Activated T-cell treated with anti-CD3 and anti-CD28 coated beads, Interleukin-2, amount 50 U/mL, for 72 hours (primary cell): Measurements from ENCODE around the gene ZNF488. TPM values are rescaled to one million over a fixed set of nuclear protein-coding genes. Genes with fewer than 3 reads are reported as not detected.

Experiments used
- ATAC-seq, 2 donors: fragments of 150-1000 bp; cut with Tn5 transposase; replicated peaks in 1 of 2; 2 replicates each; pipeline ENCODE4 v1.10.0; 2021; ENCODE audit warnings: moderate library complexity in 2 of 2, mild to moderate bottlenecking in 1 of 2
- DNase-seq, 2 donors: peaks; one replicate each; pipeline ENCODE4 v3.0.0; 2021 to 2022; ENCODE audit warnings: mixed read lengths in 1 of 2
- H3K27ac Mint-ChIP-seq: one replicate; pipeline ENCODE4 v1.8.0; 2022; ENCODE audit warnings: mild to moderate bottlenecking, moderate library complexity, mixed read lengths
- H3K27me3 Mint-ChIP-seq: one replicate; pipeline ENCODE4 v1.8.0; 2022; ENCODE audit warnings: low read depth, mixed read lengths
- H3K36me3 Mint-ChIP-seq, 2 donors: one replicate each; pipeline ENCODE4 v1.8.0; 2022; ENCODE audit warnings: mixed read lengths in 2 of 2, mild to moderate bottlenecking in 1 of 2; ENCODE audit not compliant: insufficient read depth in 2 of 2
- H3K4me1 Mint-ChIP-seq: one replicate; pipeline ENCODE4 v1.8.0; 2022; ENCODE audit warnings: low read depth, mixed read lengths
- H3K4me3 Mint-ChIP-seq, 2 donors: one replicate each; pipeline ENCODE4 v1.8.0; 2022; ENCODE audit warnings: mild to moderate bottlenecking in 2 of 2, mixed read lengths in 2 of 2, moderate library complexity in 2 of 2
- H3K9me3 Mint-ChIP-seq, 2 donors: one replicate each; pipeline ENCODE4 v1.8.0; 2022; ENCODE audit warnings: mixed read lengths in 2 of 2
- total RNA-seq, 2 donors: library from RNA; stranded (reverse); gene quantifications; one replicate each; pipeline ENCODE4 v1.2.3, GENCODE V29; 2022

ZNF488 gene
- total RNA-seq, 2 donors from 2014 or later: 0.36 to 0.46 TPM

GRCh38 chr10:47330366-47330765 is 53.7 kb downstream of the ZNF488 start:
- no peaks in the 10 kb centered on the region for H3K36me3 Mint-ChIP-seq
- DNase-seq: no peak
- no peak overlapping the region for H3K27ac Mint-ChIP-seq
- no peak for ATAC-seq
- peaks cover 2 to 3% of the 10 kb centered on the region in 2 donors for H3K9me3 Mint-ChIP-seq
- no peak overlapping the region for H3K4me3 Mint-ChIP-seq
- peaks cover 5% of the 10 kb centered on the region for H3K27me3 Mint-ChIP-seq
- H3K4me1 Mint-ChIP-seq: no peaks in the 10 kb centered on the region

GRCh38 chr10:47329855-47330254 is 54.2 kb downstream of the ZNF488 start:
- H3K36me3 Mint-ChIP-seq: no peaks in the 10 kb centered on the region
- H3K4me3 Mint-ChIP-seq: no peak overlapping the region
- H3K9me3 Mint-ChIP-seq: peaks cover 2 to 3% of the 10 kb centered on the region in 2 donors
- DNase-seq (no peak), ATAC-seq (no peak)
- H3K27ac Mint-ChIP-seq: no peak overlapping the region
- peaks cover 5% of the 10 kb centered on the region for H3K27me3 Mint-ChIP-seq
- no peaks in the 10 kb centered on the region for H3K4me1 Mint-ChIP-seq

GRCh38 chr10:47326927-47327330 is 57.2 kb downstream of the ZNF488 start:
- ATAC-seq (no peak), DNase-seq (no peak)
- Mint-ChIP-seq H3K9me3 (peaks cover 2 to 3% of the 10 kb centered on the region in 2 donors), H3K27me3 (no peaks in the 10 kb centered on the region), H3K4me3 (no peak overlapping the region), H3K27ac (no peak overlapping the region), H3K4me1 (no peaks in the 10 kb centered on the region), H3K36me3 (no peaks in the 10 kb centered on the region)

- no peak for ATAC-seq
- H3K4me1 Mint-ChIP-seq: no peaks in the 10 kb centered on the region
- no peaks in the 10 kb centered on the region for H3K36me3 Mint-ChIP-seq
- no peak for DNase-seq
- H3K27ac Mint-ChIP-seq: no peak overlapping the region
- no peaks in the 10 kb centered on the region for H3K27me3 Mint-ChIP-seq
- H3K9me3 Mint-ChIP-seq: peaks cover 2 to 3% of the 10 kb centered on the region in 2 donors
- no peak overlapping the region for H3K4me3 Mint-ChIP-seq
Measured at GRCh38 chr10:47326306-47326926, 57.7 kb downstream of the ZNF488 start.

- no peaks in the 10 kb centered on the region for H3K4me1 Mint-ChIP-seq
- no peaks in the 10 kb centered on the region for H3K36me3 Mint-ChIP-seq
- no peak for ATAC-seq
- no peaks in the 10 kb centered on the region for H3K27me3 Mint-ChIP-seq
- peaks cover 2 to 3% of the 10 kb centered on the region in 2 donors for H3K9me3 Mint-ChIP-seq
- H3K4me3 Mint-ChIP-seq: no peak overlapping the region
- no peak overlapping the region for H3K27ac Mint-ChIP-seq
- no peak for DNase-seq
Measured at GRCh38 chr10:47325303-47326291, 58.5 kb downstream of the ZNF488 start.

- H3K36me3 Mint-ChIP-seq: no peaks in the 10 kb centered on the region
- ATAC-seq (no peak), DNase-seq (no peak)
- no peak overlapping the region for H3K4me3 Mint-ChIP-seq
- peaks cover 2 to 3% of the 10 kb centered on the region in 2 donors for H3K9me3 Mint-ChIP-seq
- H3K27ac Mint-ChIP-seq: no peak overlapping the region
- no peaks in the 10 kb centered on the region for H3K4me1 Mint-ChIP-seq
- H3K27me3 Mint-ChIP-seq: no peaks in the 10 kb centered on the region
Measured at GRCh38 chr10:47323636-47324296, 60.3 kb downstream of the ZNF488 start.

GRCh38 chr10:47323087-47323486 is 61.0 kb downstream of the ZNF488 start:
- no peak overlapping the region for H3K27ac Mint-ChIP-seq
- H3K9me3 Mint-ChIP-seq: no peaks in the 10 kb centered on the region
- H3K4me1 Mint-ChIP-seq: no peaks in the 10 kb centered on the region
- H3K27me3 Mint-ChIP-seq: no peaks in the 10 kb centered on the region
- DNase-seq: no peak
- no peaks in the 10 kb centered on the region for H3K36me3 Mint-ChIP-seq
- no peak for ATAC-seq
- H3K4me3 Mint-ChIP-seq: no peak overlapping the region

- DNase-seq (no peak), ATAC-seq (no peak)
- H3K4me3 Mint-ChIP-seq: no peak within 1 kb of the TSS
- no peak within 1 kb of the TSS for H3K27ac Mint-ChIP-seq
- H3K4me1 Mint-ChIP-seq: no peaks in the 10 kb centered on the region
- no peaks in the 10 kb centered on the region for H3K36me3 Mint-ChIP-seq
- no peaks in the 10 kb centered on the region for H3K9me3 Mint-ChIP-seq
- H3K27me3 Mint-ChIP-seq: no peaks in the 10 kb centered on the region
Measured at GRCh38 chr10:47322300-47323061, 61.6 kb downstream of the ZNF488 start, which contains the start of gene GDF2. GDF2 (plus strand) TSS chr10:47322454; CDS start chr10:47322669, 215 bp downstream.

- Mint-ChIP-seq H3K27ac (no peak overlapping the region), H3K4me3 (no peak overlapping the region), H3K9me3 (no peaks in the 10 kb centered on the region), H3K27me3 (no peaks in the 10 kb centered on the region), H3K4me1 (no peaks in the 10 kb centered on the region), H3K36me3 (no peaks in the 10 kb centered on the region)
- DNase-seq: no peak
- no peak for ATAC-seq
Measured at GRCh38 chr10:47321521-47322195, 62.4 kb downstream of the ZNF488 start.

GRCh38 chr10:47320812-47321211 is 63.3 kb downstream of the ZNF488 start:
- no peaks in the 10 kb centered on the region for H3K36me3 Mint-ChIP-seq
- no peak for ATAC-seq
- H3K27ac Mint-ChIP-seq: no peak overlapping the region
- no peak for DNase-seq
- H3K4me1 Mint-ChIP-seq: no peaks in the 10 kb centered on the region
- H3K4me3 Mint-ChIP-seq: no peak overlapping the region
- H3K27me3 Mint-ChIP-seq: no peaks in the 10 kb centered on the region
- H3K9me3 Mint-ChIP-seq: no peaks in the 10 kb centered on the region

- Mint-ChIP-seq H3K9me3 (no peaks in the 10 kb centered on the region), H3K4me1 (no peaks in the 10 kb centered on the region), H3K4me3 (no peak overlapping the region), H3K27me3 (no peaks in the 10 kb centered on the region), H3K27ac (no peak overlapping the region), H3K36me3 (no peaks in the 10 kb centered on the region)
- ATAC-seq: no peak
- DNase-seq: no peak
Measured at GRCh38 chr10:47319784-47320183, 64.3 kb downstream of the ZNF488 start.

GRCh38 chr10:47318706-47319105 is 65.4 kb downstream of the ZNF488 start:
- no peaks in the 10 kb centered on the region for H3K9me3 Mint-ChIP-seq
- H3K4me3 Mint-ChIP-seq: no peak overlapping the region
- DNase-seq (no peak), ATAC-seq (no peak)
- H3K27me3 Mint-ChIP-seq: no peaks in the 10 kb centered on the region
- no peaks in the 10 kb centered on the region for H3K36me3 Mint-ChIP-seq
- no peaks in the 10 kb centered on the region for H3K4me1 Mint-ChIP-seq
- H3K27ac Mint-ChIP-seq: no peak overlapping the region
